ENCODE data around the gene SLC25A25. TPM values are rescaled to one million over a fixed set of nuclear protein-coding genes. Genes with fewer than 3 reads are reported as not detected.
A peak's percentile ranks its signal among the peaks of the same experiment; 100 is the strongest.

The SLC25A25 gene
- total and polyA plus RNA-seq, 10 of the 15 experiments (the other 5 are each of a cell fraction or from before 2014, with no cell fraction given): 0.04 to 17.1 (median 12.4) TPM; not detected in 1

DNA sequence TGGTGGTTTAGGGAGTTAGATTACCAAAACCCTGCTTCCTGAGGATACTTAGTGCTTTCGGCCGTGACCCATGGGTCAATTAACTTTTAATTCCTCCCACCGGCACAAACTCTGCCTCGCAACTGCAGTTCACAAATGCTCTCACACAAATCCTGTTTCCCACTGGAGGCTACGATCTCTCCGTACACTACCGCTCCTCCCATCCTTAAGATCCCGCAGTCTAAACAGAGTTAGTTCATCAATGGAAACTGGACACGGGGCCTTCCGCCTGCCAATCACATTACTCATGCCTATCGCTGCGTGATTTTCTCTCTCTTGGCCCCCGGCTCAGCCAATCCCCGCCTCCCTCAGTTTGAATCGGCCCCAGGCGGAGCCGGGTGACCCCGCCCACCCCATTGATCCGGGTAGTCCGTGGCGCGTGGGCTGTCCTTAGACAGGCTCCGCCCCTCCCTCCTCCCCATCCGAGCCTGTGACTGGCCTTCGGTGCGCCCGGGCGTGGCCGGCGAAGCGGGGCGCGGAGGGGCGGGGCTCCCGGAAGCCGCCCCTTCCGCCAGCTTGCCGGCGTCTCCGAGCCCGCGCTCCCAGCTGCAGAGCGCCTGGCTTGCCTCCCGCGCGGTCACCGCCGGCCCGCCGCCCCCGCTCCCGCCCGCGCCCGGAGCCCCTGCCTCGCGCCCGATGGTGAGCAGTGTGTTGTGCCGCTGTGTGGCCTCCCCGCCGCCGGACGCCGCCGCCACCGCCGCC, at the start of gene SLC25A25 (continued):
- TF ChIP-seq, protein P1, sequence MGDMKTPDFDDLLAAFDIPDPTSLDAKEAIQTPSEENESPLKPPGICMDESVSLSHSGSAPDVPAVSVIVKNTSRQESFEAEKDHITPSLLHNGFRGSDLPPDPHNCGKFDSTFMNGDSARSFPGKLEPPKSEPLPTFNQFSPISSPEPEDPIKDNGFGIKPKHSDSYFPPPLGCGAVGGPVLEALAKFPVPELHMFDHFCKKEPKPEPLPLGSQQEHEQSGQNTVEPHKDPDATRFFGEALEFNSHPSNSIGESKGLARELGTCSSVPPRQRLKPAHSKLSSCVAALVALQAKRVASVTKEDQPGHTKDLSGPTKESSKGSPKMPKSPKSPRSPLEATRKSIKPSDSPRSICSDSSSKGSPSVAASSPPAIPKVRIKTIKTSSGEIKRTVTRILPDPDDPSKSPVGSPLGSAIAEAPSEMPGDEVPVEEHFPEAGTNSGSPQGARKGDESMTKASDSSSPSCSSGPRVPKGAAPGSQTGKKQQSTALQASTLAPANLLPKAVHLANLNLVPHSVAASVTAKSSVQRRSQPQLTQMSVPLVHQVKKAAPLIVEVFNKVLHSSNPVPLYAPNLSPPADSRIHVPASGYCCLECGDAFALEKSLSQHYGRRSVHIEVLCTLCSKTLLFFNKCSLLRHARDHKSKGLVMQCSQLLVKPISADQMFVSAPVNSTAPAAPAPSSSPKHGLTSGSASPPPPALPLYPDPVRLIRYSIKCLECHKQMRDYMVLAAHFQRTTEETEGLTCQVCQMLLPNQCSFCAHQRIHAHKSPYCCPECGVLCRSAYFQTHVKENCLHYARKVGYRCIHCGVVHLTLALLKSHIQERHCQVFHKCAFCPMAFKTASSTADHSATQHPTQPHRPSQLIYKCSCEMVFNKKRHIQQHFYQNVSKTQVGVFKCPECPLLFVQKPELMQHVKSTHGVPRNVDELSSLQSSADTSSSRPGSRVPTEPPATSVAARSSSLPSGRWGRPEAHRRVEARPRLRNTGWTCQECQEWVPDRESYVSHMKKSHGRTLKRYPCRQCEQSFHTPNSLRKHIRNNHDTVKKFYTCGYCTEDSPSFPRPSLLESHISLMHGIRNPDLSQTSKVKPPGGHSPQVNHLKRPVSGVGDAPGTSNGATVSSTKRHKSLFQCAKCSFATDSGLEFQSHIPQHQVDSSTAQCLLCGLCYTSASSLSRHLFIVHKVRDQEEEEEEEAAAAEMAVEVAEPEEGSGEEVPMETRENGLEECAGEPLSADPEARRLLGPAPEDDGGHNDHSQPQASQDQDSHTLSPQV (IDR thresholded peaks at IDR 0.05): peak; percentile 29; the same call in 1 of the 2 replicates
- TF ChIP-seq MEF2A (IDR thresholded peaks at IDR 0.05; ENCODE audit: insufficient read depth, low read depth, low read length): no peak
- TF ChIP-seq, protein P2, sequence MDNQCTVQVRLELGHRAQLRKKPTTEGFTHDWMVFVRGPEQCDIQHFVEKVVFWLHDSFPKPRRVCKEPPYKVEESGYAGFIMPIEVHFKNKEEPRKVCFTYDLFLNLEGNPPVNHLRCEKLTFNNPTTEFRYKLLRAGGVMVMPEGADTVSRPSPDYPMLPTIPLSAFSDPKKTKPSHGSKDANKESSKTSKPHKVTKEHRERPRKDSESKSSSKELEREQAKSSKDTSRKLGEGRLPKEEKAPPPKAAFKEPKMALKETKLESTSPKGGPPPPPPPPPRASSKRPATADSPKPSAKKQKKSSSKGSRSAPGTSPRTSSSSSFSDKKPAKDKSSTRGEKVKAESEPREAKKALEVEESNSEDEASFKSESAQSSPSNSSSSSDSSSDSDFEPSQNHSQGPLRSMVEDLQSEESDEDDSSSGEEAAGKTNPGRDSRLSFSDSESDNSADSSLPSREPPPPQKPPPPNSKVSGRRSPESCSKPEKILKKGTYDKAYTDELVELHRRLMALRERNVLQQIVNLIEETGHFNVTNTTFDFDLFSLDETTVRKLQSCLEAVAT (IDR thresholded peaks at IDR 0.05): no peak; the same call in none of the 2 replicates
- TF ChIP-seq RAD21 (IDR thresholded peaks at IDR 0.05; ENCODE audit: insufficient read depth, low read depth, low read length): no peak
- TF ChIP-seq, protein P3, sequence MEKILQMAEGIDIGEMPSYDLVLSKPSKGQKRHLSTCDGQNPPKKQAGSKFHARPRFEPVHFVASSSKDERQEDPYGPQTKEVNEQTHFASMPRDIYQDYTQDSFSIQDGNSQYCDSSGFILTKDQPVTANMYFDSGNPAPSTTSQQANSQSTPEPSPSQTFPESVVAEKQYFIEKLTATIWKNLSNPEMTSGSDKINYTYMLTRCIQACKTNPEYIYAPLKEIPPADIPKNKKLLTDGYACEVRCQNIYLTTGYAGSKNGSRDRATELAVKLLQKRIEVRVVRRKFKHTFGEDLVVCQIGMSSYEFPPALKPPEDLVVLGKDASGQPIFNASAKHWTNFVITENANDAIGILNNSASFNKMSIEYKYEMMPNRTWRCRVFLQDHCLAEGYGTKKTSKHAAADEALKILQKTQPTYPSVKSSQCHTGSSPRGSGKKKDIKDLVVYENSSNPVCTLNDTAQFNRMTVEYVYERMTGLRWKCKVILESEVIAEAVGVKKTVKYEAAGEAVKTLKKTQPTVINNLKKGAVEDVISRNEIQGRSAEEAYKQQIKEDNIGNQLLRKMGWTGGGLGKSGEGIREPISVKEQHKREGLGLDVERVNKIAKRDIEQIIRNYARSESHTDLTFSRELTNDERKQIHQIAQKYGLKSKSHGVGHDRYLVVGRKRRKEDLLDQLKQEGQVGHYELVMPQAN (conservative IDR thresholded peaks at IDR 0.05): peak; percentile 95; the same call in 1 of the 2 replicates
- no peak for TF ChIP-seq NRF1 (conservative IDR thresholded peaks at IDR 0.05; ENCODE audit: low read depth, low read length)
- TF ChIP-seq, protein P4, sequence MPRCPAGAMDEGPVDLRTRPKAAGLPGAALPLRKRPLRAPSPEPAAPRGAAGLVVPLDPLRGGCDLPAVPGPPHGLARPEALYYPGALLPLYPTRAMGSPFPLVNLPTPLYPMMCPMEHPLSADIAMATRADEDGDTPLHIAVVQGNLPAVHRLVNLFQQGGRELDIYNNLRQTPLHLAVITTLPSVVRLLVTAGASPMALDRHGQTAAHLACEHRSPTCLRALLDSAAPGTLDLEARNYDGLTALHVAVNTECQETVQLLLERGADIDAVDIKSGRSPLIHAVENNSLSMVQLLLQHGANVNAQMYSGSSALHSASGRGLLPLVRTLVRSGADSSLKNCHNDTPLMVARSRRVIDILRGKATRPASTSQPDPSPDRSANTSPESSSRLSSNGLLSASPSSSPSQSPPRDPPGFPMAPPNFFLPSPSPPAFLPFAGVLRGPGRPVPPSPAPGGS (IDR thresholded peaks at IDR 0.05; ENCODE audit: borderline replicate concordance, insufficient read depth, low read depth, low read length, poor library complexity, severe bottlenecking): no peak
- TF ChIP-seq RUNX3 (IDR thresholded peaks at IDR 0.05; ENCODE audit: low read length): no peak
- peak; percentile 86 for TF ChIP-seq POLR2A (IDR thresholded peaks at IDR 0.05; ENCODE audit: low read depth, low read length)
- no peak; the same call in 1 of the 2 replicates for TF ChIP-seq ESRRA (IDR thresholded peaks at IDR 0.05; ENCODE audit: low read length)
- TF ChIP-seq, protein P5, sequence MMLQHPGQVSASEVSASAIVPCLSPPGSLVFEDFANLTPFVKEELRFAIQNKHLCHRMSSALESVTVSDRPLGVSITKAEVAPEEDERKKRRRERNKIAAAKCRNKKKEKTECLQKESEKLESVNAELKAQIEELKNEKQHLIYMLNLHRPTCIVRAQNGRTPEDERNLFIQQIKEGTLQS (IDR thresholded peaks at IDR 0.05; ENCODE audit: borderline replicate concordance, extremely low read depth, low read depth, low read length): no peak
- no peak for TF ChIP-seq HDAC2 (IDR thresholded peaks at IDR 0.05)
- TF ChIP-seq, protein P6, sequence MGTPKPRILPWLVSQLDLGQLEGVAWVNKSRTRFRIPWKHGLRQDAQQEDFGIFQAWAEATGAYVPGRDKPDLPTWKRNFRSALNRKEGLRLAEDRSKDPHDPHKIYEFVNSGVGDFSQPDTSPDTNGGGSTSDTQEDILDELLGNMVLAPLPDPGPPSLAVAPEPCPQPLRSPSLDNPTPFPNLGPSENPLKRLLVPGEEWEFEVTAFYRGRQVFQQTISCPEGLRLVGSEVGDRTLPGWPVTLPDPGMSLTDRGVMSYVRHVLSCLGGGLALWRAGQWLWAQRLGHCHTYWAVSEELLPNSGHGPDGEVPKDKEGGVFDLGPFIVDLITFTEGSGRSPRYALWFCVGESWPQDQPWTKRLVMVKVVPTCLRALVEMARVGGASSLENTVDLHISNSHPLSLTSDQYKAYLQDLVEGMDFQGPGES (IDR thresholded peaks at IDR 0.05): peak; percentile 64
- TF ChIP-seq ZNF274 (IDR thresholded peaks at IDR 0.05; ENCODE audit: insufficient read depth, insufficient read length): no peak
- TF ChIP-seq NFYB (IDR thresholded peaks at IDR 0.05; ENCODE audit: insufficient read depth, low read depth, low read length): peak; percentile 74; the same call in 1 of the 2 replicates
- no peak for TF ChIP-seq SUZ12 (IDR thresholded peaks at IDR 0.05; ENCODE audit: unreplicated experiment)
- no peak for TF ChIP-seq YBX1 (IDR thresholded peaks at IDR 0.05)
- TF ChIP-seq NFYA (IDR thresholded peaks at IDR 0.05; ENCODE audit: borderline replicate concordance, low read depth, low read length): no peak

Data from GM12878 (cell line).